H1 (cell line): ENCODE data around the gene DCLRE1A. TPM values are rescaled to one million over a fixed set of nuclear protein-coding genes. Genes with fewer than 3 reads are reported as not detected.

Source experiments
- ASH2L ChIP-seq: fragments of 200-600, 300-600 bp; sonication (generic); IDR thresholded peaks from one replicate; pipeline ENCODE4 v1.7.1; 2017; ENCODE audit warnings: low read length
- CHD1 ChIP-seq: IDR thresholded peaks from 2 replicates; pipeline ENCODE4 v1.6.1; 2012; ENCODE audit warnings: low read depth, low read length, improper control_type of control experiment
- KDM4A ChIP-seq: IDR thresholded peaks from one replicate; pipeline ENCODE4 v1.7.1; 2012; ENCODE audit warnings: low read depth, mild to moderate bottlenecking, moderate library complexity, low read length, inconsistent platforms; ENCODE audit not compliant: severe bottlenecking
- POLR2A ChIP-seq, 2 experiments: IDR thresholded peaks; 1 replicate in 1 of 2; 2 replicates in 1 of 2; pipeline ENCODE4 v1.6.1; 2011; ENCODE audit warnings: low read depth in 2 of 2, low read length in 2 of 2, mild to moderate bottlenecking in 2 of 2; ENCODE audit errors: control extremely low read depth in 1 of 2
- POLR2AphosphoS5 ChIP-seq: IDR thresholded peaks from 2 replicates; pipeline ENCODE4 v1.6.1; 2011; ENCODE audit warnings: low read depth, low read length
- SIX5 ChIP-seq: IDR thresholded peaks from 2 replicates; pipeline ENCODE4 v1.6.1; 2011; ENCODE audit warnings: mild to moderate bottlenecking, low read depth, low read length
- TBP ChIP-seq: IDR thresholded peaks from 2 replicates; pipeline ENCODE4 v1.6.1; 2011; ENCODE audit warnings: low read depth, low read length, improper control_type of control experiment
- polyA plus RNA-seq, 7 experiments: library from polyadenylated mRNA; depleted of rRNA in 3 of 7; stranded (reverse) in 5 of 7; unstranded in 2 of 7; fragments of >200 nt in 5 of 7; fragments of 200-250 nt in 2 of 7; gene quantifications; 1 replicate in 5 of 7; 2 replicates in 1 of 7; 4 replicates in 1 of 7; pipeline versions ENCODE4 v1.2.1 to v1.2.3, GENCODE V29; 2011 to 2013; ENCODE audit warnings: missing spikeins in 2 of 7, mixed read lengths in 2 of 7
- total RNA-seq: library from RNA; stranded (reverse); fragmentation: NEBNext Ultra II Directional; extraction: Animal tissue kit (Norgen Biotek cat#: 25700); gene quantifications from 2 replicates; pipeline ENCODE4 v1.2.1, GENCODE V29; 2021
- TF ChIP-seq, protein P1 (sequence below): IDR thresholded peaks from 2 replicates; pipeline ENCODE4 v1.6.1; 2012; ENCODE audit warnings: inconsistent platforms

Gene DCLRE1A
- total and polyA plus RNA-seq, 2 of the 8 experiments (the other 6 are each of a cell fraction or from before 2014, with no cell fraction given), result 8.1 to 10.1 TPM

DNA sequence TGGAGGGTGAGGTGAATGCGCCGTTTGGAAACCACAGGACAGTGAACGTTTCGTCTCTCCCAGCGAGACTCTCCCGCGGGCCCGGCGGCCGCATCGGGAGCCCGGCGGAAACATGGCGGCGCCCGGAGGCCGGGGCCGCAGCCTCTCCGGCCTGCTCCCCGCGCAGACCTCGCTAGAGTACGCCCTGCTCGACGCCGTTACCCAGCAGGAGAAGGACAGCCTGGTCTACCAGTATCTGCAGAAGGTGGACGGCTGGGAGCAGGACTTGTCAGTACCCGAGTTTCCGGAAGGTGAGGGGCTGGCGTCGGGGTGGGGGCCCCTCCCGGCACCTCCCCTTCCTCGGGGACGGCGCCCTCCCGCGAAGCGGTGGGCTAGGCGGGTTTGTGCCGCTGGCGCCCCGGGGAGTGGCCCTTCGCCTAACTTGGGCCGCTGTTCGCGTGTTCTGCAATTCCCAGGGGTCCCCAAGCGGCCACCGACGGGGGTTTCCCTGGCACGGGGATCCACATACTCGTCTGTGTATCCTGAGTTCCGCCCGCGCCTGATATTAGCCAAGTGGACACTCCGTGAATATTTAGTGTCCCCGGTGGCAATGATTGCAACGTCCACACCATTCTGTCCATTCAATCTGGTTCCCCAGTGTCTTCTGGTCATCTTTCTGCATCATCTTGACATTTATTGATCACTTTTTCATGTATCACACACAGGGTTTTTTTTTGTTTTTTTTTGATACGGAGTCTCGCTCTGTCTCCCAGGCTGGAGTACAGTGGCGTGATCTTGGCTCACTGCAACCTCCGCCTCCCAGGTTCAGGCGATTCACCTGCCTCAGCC, 1.1 kb upstream of the DCLRE1A start (continued):
- TF ChIP-seq TBP (peak; percentile 58; the same call in 1 of the 2 replicates), KDM4A (peak; percentile 59), ASH2L (peak; percentile 60), SIX5 (no peak), CHD1 (no peak), POLR2A (IDR thresholded peaks at IDR 0.05; ENCODE audit: control extremely low read depth in 1 of 2, low read depth in 2 of 2, low read length in 2 of 2) (peak; percentile 71 to 83), POLR2AphosphoS5 (peak; percentile 57)
- TF ChIP-seq, protein P1, sequence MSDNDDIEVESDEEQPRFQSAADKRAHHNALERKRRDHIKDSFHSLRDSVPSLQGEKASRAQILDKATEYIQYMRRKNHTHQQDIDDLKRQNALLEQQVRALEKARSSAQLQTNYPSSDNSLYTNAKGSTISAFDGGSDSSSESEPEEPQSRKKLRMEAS, result peak; percentile 22; the same call in 1 of the 2 replicates
